ENCODE results near the gene HPD. TPM values are rescaled to one million over a fixed set of nuclear protein-coding genes. Genes with fewer than 3 reads are reported as not detected.
"Not testable (repeated sequence)": the region's sequence is repeated elsewhere in the genome, so short reads cannot be mapped to it uniquely, and the experiment has no call there.

The HPD gene
- total RNA-seq, 2 experiments from 2014 or later: not detected

DNA sequence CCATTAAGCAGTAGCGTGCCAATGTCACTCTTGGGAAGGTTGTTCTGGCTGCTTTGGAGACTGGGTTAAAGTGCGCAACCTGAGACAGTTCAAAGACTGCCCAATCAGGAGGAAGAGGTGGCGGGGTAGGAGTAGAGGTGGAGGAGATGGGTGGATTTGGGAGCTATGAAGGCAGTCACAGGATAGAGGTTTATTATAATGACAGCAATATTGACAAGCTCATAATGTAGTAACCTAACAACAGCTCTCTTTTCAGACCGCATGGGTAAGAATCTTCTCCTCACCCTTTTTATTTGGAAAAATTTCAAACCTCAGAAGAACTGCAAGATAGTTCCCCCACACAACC, 24.6 kb upstream of the HPD start:
- TF ChIP-seq EZH2phosphoT487 (IDR thresholded peaks at IDR 0.05; ENCODE audit: borderline replicate concordance, low read depth, low read length): no peak
- TF ChIP-seq CTCF (conservative IDR thresholded peaks at IDR 0.05; ENCODE audit: low read length): no peak
- Histone ChIP-seq H3K9me3 (ENCODE audit: low read length) (no peaks in the 10 kb centered on the region), H4K20me1 (ENCODE audit: insufficient read depth, low read length) (no peaks in the 10 kb centered on the region), H3K79me2 (ENCODE audit: insufficient read depth, low read depth, low read length) (no peaks in the 10 kb centered on the region), H3K9me2 (ENCODE audit: insufficient read depth, low read length) (no peaks in the 10 kb centered on the region), H3K36me3 (ENCODE audit: insufficient read depth, low read length) (no peaks in the 10 kb centered on the region), H3K4me1 (ENCODE audit: insufficient read depth, low read length, poor library complexity, severe bottlenecking) (peaks cover 10% of the 10 kb centered on the region), H2AFZ (ENCODE audit: low read length) (no peak overlapping the region), H3K4me3 (ENCODE audit: low read depth, low read length, poor library complexity, severe bottlenecking) (no peak overlapping the region), H3K4me2 (ENCODE audit: low read length) (no peak overlapping the region), H3K27ac (ENCODE audit: low read depth, low read length, poor library complexity, severe bottlenecking) (no peak overlapping the region)
- BruUV-seq (replicated peaks): no TSS peak
- ChIA-PET POLR2A (interaction anchor here (0.5 to 1.4 kb wide), 4 partner anchors 9 to 303 kb away, joined by 3 to 4 read pairs (median 4); no protein-coding TSS in a partner anchor), CTCF (ENCODE audit: unreplicated experiment) (no interaction called here)
- DNase-seq (ENCODE audit: low spot score): no peak
- intact Hi-C loops (cut with micrococcal nuclease; ENCODE audit: unreplicated experiment): no loop called here

DNA sequence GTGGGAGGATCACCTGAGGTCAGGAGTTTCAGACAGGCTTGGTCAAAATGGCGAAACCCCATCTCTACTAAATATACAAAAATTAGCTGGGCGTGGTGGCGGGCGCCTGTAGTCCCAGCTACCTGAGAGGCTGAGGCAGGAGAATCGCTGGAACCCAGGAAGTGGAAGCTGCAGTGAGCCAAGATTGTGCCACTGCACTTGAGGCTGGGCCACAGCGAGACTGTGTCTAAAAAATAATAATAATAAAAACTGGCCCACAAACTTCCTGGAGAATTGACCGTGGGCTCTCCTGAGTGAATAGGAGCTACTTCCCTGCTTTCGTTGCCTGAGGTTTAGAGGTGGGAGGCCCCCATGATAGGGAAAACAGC, 17.4 kb upstream of the HPD start:
- not testable (repeated sequence) for H3K27ac ChIP-seq (ENCODE audit: low read depth, low read length, poor library complexity, severe bottlenecking)
- CTCF ChIA-PET (ENCODE audit: unreplicated experiment): interaction anchor here (0.6 kb wide), 1 partner anchor 23 kb away, joined by 3 read pairs; no protein-coding TSS in a partner anchor

DNA sequence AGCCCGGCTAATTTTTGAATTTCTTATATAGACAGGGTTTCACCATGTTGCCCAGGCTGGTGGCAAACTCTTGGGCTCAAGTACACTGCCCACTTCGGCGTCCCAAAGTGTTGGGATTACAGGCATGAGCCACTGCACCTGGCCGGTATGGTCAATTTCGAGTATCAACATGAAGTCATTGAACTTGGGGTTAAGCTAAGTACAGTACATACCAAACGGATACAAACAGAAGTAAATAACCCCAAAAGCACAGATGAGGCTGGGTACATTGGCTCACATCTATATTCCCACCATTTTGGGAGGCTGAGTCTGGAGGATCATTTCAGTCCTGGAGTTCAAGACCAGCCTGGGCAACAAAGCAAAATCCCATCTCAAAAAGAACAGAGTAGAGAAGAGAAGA, 16.9 kb upstream of the HPD start:
- Histone ChIP-seq H3K4me1 (ENCODE audit: insufficient read depth, low read length, poor library complexity, severe bottlenecking) (no peaks in the 10 kb centered on the region), H3K36me3 (ENCODE audit: insufficient read depth, low read length) (no peaks in the 10 kb centered on the region), H2AFZ (ENCODE audit: low read length) (no peak overlapping the region), H3K9me3 (ENCODE audit: low read length) (no peaks in the 10 kb centered on the region), H3K27ac (ENCODE audit: low read depth, low read length, poor library complexity, severe bottlenecking) (no peak overlapping the region), H3K9me2 (ENCODE audit: insufficient read depth, low read length) (no peaks in the 10 kb centered on the region), H3K79me2 (ENCODE audit: insufficient read depth, low read depth, low read length) (no peaks in the 10 kb centered on the region), H3K4me3 (ENCODE audit: low read depth, low read length, poor library complexity, severe bottlenecking) (no peak overlapping the region), H3K4me2 (ENCODE audit: low read length) (no peak overlapping the region), H4K20me1 (ENCODE audit: insufficient read depth, low read length) (no peaks in the 10 kb centered on the region)
- no TSS peak for BruUV-seq (replicated peaks)
- intact Hi-C loops (cut with micrococcal nuclease; ENCODE audit: unreplicated experiment): no loop called here
- POLR2A ChIA-PET: no interaction called here
- no peak for DNase-seq (ENCODE audit: low spot score)
- CTCF ChIA-PET (ENCODE audit: unreplicated experiment): interaction anchor here (0.6 kb wide), 1 partner anchor 22 kb away, joined by 3 read pairs; no protein-coding TSS in a partner anchor
- no peak for TF ChIP-seq CTCF (conservative IDR thresholded peaks at IDR 0.05; ENCODE audit: low read length)
- TF ChIP-seq EZH2phosphoT487 (IDR thresholded peaks at IDR 0.05; ENCODE audit: borderline replicate concordance, low read depth, low read length): no peak

More for the DNA sequence above, 17.4 kb upstream of the HPD start:
- H2AFZ ChIP-seq (ENCODE audit: low read length); DNase-seq (ENCODE audit: low spot score); H3K79me2 ChIP-seq (ENCODE audit: insufficient read depth, low read depth, low read length); H3K9me3 ChIP-seq (ENCODE audit: low read length); H3K9me2 ChIP-seq (ENCODE audit: insufficient read depth, low read length); H3K36me3 ChIP-seq (ENCODE audit: insufficient read depth, low read length); intact Hi-C loops (cut with micrococcal nuclease; ENCODE audit: unreplicated experiment); H4K20me1 ChIP-seq (ENCODE audit: insufficient read depth, low read length); H3K4me3 ChIP-seq (ENCODE audit: low read depth, low read length, poor library complexity, severe bottlenecking); POLR2A ChIA-PET; H3K4me1 ChIP-seq (ENCODE audit: insufficient read depth, low read length, poor library complexity, severe bottlenecking); BruUV-seq (replicated peaks); H3K4me2 ChIP-seq (ENCODE audit: low read length): not testable (repeated sequence)
